H9 (cell line): ENCODE data around the gene ANGPTL4. TPM values are rescaled to one million over a fixed set of nuclear protein-coding genes. Genes with fewer than 3 reads are reported as not detected.

ENCODE experiments used
- DNase-seq: peaks from one replicate; pipeline ENCODE4 v3.0.0-alpha.2; 2017
- H2AFZ ChIP-seq: one replicate; pipeline ENCODE4 v1.6.1; 2013; ENCODE audit warnings: mild to moderate bottlenecking, low read length, control low read depth, moderate library complexity
- H2AK5ac ChIP-seq: 2 replicates; pipeline ENCODE4 v1.6.1; 2013; ENCODE audit warnings: low read length, control low read depth, mixed read lengths; ENCODE audit not compliant: insufficient read length
- H2BK120ac ChIP-seq: one replicate; pipeline ENCODE4 v1.6.1; 2013; ENCODE audit warnings: low read depth, mild to moderate bottlenecking, low read length, control low read depth, inconsistent platforms; ENCODE audit not compliant: poor library complexity, severe bottlenecking
- H2BK12ac ChIP-seq: 2 replicates; pipeline ENCODE4 v1.6.1; 2013; ENCODE audit warnings: low read length, control low read depth, mixed read lengths, low read depth; ENCODE audit not compliant: insufficient read length
- H2BK15ac ChIP-seq: 2 replicates; pipeline ENCODE4 v1.6.1; 2013; ENCODE audit warnings: low read depth, low read length, control low read depth
- H2BK20ac ChIP-seq: one replicate; pipeline ENCODE4 v1.6.1; 2013; ENCODE audit warnings: low read depth, mild to moderate bottlenecking, low read length, control low read depth, inconsistent platforms; ENCODE audit not compliant: poor library complexity, severe bottlenecking
- H2BK5ac ChIP-seq: 2 replicates; pipeline ENCODE4 v1.6.1; 2013; ENCODE audit warnings: low read length, control low read depth, mixed read lengths; ENCODE audit not compliant: insufficient read length
- H3K14ac ChIP-seq: 2 replicates; pipeline ENCODE4 v1.6.1; 2013; ENCODE audit warnings: low read length, control low read depth; ENCODE audit not compliant: insufficient read depth
- H3K18ac ChIP-seq: 2 replicates; pipeline ENCODE4 v1.6.1; 2013; ENCODE audit warnings: low read depth, mild to moderate bottlenecking, mixed read lengths, low read length, control low read depth; ENCODE audit not compliant: insufficient read length
- H3K23ac ChIP-seq: 2 replicates; pipeline ENCODE4 v1.6.1; 2013; ENCODE audit warnings: low read length, control low read depth, mixed read lengths, low read depth; ENCODE audit not compliant: insufficient read length
- H3K23me2 ChIP-seq: 2 replicates; pipeline ENCODE4 v1.6.1; 2013; ENCODE audit warnings: low read depth, mild to moderate bottlenecking, mixed read lengths, low read length, control low read depth; ENCODE audit not compliant: insufficient read length, poor library complexity, severe bottlenecking
- H3K27ac ChIP-seq: 2 replicates; pipeline ENCODE4 v1.5.1; 2013; ENCODE audit warnings: low read length, control low read depth, mixed read lengths, low read depth; ENCODE audit not compliant: insufficient read length
- H3K27me3 ChIP-seq: 2 replicates; pipeline ENCODE4 v1.6.1; 2013; ENCODE audit warnings: low read length, control low read depth, inconsistent platforms; ENCODE audit not compliant: insufficient read depth
- H3K4ac ChIP-seq: 2 replicates; pipeline ENCODE4 v1.6.1; 2013; ENCODE audit warnings: low read depth, mild to moderate bottlenecking, control low read depth, inconsistent platforms, low read length, moderate library complexity
- H3K4me1 ChIP-seq: 2 replicates; pipeline ENCODE4 v1.6.1; 2013; ENCODE audit warnings: low read length, control low read depth, inconsistent platforms; ENCODE audit not compliant: insufficient read depth
- H3K4me2 ChIP-seq: 2 replicates; pipeline ENCODE4 v1.6.1; 2013; ENCODE audit warnings: low read length, control low read depth, mixed read lengths; ENCODE audit not compliant: insufficient read length, insufficient read depth
- H3K56ac ChIP-seq: 2 replicates; pipeline ENCODE4 v1.6.1; 2013; ENCODE audit warnings: low read depth, mild to moderate bottlenecking, mixed read lengths, low read length, control low read depth; ENCODE audit not compliant: insufficient read length
- H3K79me1 ChIP-seq: 2 replicates; pipeline ENCODE4 v1.6.1; 2013; ENCODE audit warnings: low read depth, mild to moderate bottlenecking, moderate library complexity, low read length, control low read depth, inconsistent platforms; ENCODE audit not compliant: insufficient read depth, poor library complexity, severe bottlenecking
- H3K79me2 ChIP-seq: 2 replicates; pipeline ENCODE4 v1.6.1; 2013; ENCODE audit warnings: low read length, control low read depth, inconsistent platforms; ENCODE audit not compliant: insufficient read depth
- H3K9ac ChIP-seq: 2 replicates; pipeline ENCODE4 v1.6.1; 2013; ENCODE audit warnings: low read length, control low read depth, mixed read lengths; ENCODE audit not compliant: insufficient read length; ENCODE audit errors: extremely low read depth
- H3K9me3 ChIP-seq: one replicate; pipeline ENCODE4 v1.6.1; 2013; ENCODE audit warnings: low read depth, low read length, inconsistent platforms; ENCODE audit not compliant: control insufficient read depth
- H3T11ph ChIP-seq: one replicate; pipeline ENCODE4 v1.6.1; 2013; ENCODE audit warnings: mild to moderate bottlenecking, low read length, control low read depth, inconsistent platforms
- H4K20me1 ChIP-seq: one replicate; pipeline ENCODE4 v1.6.1; 2013; ENCODE audit not compliant: control insufficient read depth, insufficient read length, insufficient read depth
- H4K5ac ChIP-seq: 2 replicates; pipeline ENCODE4 v1.6.1; 2013; ENCODE audit warnings: low read depth, mild to moderate bottlenecking, mixed read lengths, low read length, control low read depth; ENCODE audit not compliant: insufficient read length
- H4K8ac ChIP-seq: replicated peaks from 2 replicates; pipeline ENCODE4 v1.6.1; 2013; ENCODE audit warnings: low read length, control low read depth, mixed read lengths, low read depth; ENCODE audit not compliant: insufficient read length
- H4K91ac ChIP-seq: 2 replicates; pipeline ENCODE4 v1.6.1; 2013; ENCODE audit warnings: low read depth, mild to moderate bottlenecking, moderate library complexity, mixed read lengths, low read length, control low read depth; ENCODE audit not compliant: insufficient read length
- H3K27ac Mint-ChIP-seq, 3 experiments: 2 replicates in 2 of 3; 3 replicates in 1 of 3; pipeline ENCODE4 v1.8.0; 2020 to 2021; ENCODE audit warnings: mixed read lengths in 3 of 3, mild to moderate bottlenecking in 1 of 3, moderate library complexity in 1 of 3
- H3K27me3 Mint-ChIP-seq: 2 replicates; pipeline ENCODE4 v1.8.0; 2021; ENCODE audit warnings: low read depth, mild to moderate bottlenecking, moderate library complexity, mixed read lengths
- H3K36me3 Mint-ChIP-seq, 3 experiments: 2 replicates in 2 of 3; 3 replicates in 1 of 3; pipeline ENCODE4 v1.8.0; 2020 to 2021; ENCODE audit warnings: low read depth in 3 of 3, mixed read lengths in 3 of 3; ENCODE audit not compliant: insufficient read depth in 1 of 3
- H3K4me1 Mint-ChIP-seq, 2 experiments: 2 replicates each; pipeline ENCODE4 v1.8.0; 2020; ENCODE audit warnings: mixed read lengths in 2 of 2
- H3K4me3 Mint-ChIP-seq, 2 experiments: 2 replicates in 1 of 2; 3 replicates in 1 of 2; pipeline ENCODE4 v1.8.0; 2020 to 2021; ENCODE audit warnings: mild to moderate bottlenecking in 2 of 2, mixed read lengths in 2 of 2, moderate library complexity in 1 of 2
- H3K9me3 Mint-ChIP-seq, 2 experiments: 2 replicates in 1 of 2; 3 replicates in 1 of 2; pipeline ENCODE4 v1.8.0; 2020; ENCODE audit warnings: mild to moderate bottlenecking in 2 of 2, mixed read lengths in 2 of 2, moderate library complexity in 1 of 2
- WGBS: extraction: QIAGEN DNeasy Blood & Tissue Kit; methylation state at CpG from one replicate; pipeline ENCODE4 v1.1.7; 2013; ENCODE audit warnings: missing lambda C conversion rate, low lambda C conversion rate, mixed read lengths; ENCODE audit not compliant: insufficient read length; ENCODE audit errors: extremely low coverage; 5-methylcytosine and 5-hydroxymethylcytosine counted together
- total RNA-seq: library from RNA; stranded (reverse); gene quantifications from 2 replicates; pipeline ENCODE4 v1.2.1, GENCODE V29; 2021
- TF ChIP-seq, protein P1 (sequence below): fragments of 200-600 bp; sonication (generic); conservative IDR thresholded peaks from 3 replicates; pipeline ENCODE4 v1.8.0; 2021; ENCODE audit warnings: antibody characterized with exemption, mild to moderate bottlenecking

Gene ANGPTL4
- total RNA-seq, 1 experiment from 2014 or later, result 1.9 TPM

- no peak overlapping the region for H4K5ac ChIP-seq
- H2BK120ac ChIP-seq, result no peak overlapping the region
- H3K4me2 ChIP-seq, result no peak overlapping the region
- H4K8ac ChIP-seq, result no peak overlapping the region
- peaks cover 8% of the 10 kb centered on the region; the same call in 1 of the 2 replicates for H3K79me2 ChIP-seq
- H2AFZ ChIP-seq, result no peak overlapping the region
- Mint-ChIP-seq H3K4me3 (no peak overlapping the region; a peak in 1 of 5 replicates), H3K9me3 (no peaks in the 10 kb centered on the region; a peak in 1 of 5 replicates), H3K27ac (peak overlapping the region; percentile 34 to 97 (median 72); a peak in 5 of 7 replicates), H3K4me1 (peaks cover 9 to 12% of the 10 kb centered on the region in 2 experiments), H3K36me3 (peaks cover 6 to 16% (median 13%) of the 10 kb centered on the region in 3 experiments; a peak in 6 of 7 replicates), H3K27me3 (no peaks in the 10 kb centered on the region)
- no peak overlapping the region for H4K91ac ChIP-seq
- no peaks in the 10 kb centered on the region for H3K4me1 ChIP-seq
- peaks cover 6% of the 10 kb centered on the region for H3K79me1 ChIP-seq
- no peak overlapping the region for H2BK5ac ChIP-seq
- no peak overlapping the region for H2AK5ac ChIP-seq
- H3K14ac ChIP-seq, result no peak overlapping the region
- WGBS, result no CpG with 5 or more reads among the region's 22 CpGs
- H3K9ac ChIP-seq, result no peak overlapping the region
- no peak overlapping the region for H3K23ac ChIP-seq
- TF ChIP-seq, protein P1, sequence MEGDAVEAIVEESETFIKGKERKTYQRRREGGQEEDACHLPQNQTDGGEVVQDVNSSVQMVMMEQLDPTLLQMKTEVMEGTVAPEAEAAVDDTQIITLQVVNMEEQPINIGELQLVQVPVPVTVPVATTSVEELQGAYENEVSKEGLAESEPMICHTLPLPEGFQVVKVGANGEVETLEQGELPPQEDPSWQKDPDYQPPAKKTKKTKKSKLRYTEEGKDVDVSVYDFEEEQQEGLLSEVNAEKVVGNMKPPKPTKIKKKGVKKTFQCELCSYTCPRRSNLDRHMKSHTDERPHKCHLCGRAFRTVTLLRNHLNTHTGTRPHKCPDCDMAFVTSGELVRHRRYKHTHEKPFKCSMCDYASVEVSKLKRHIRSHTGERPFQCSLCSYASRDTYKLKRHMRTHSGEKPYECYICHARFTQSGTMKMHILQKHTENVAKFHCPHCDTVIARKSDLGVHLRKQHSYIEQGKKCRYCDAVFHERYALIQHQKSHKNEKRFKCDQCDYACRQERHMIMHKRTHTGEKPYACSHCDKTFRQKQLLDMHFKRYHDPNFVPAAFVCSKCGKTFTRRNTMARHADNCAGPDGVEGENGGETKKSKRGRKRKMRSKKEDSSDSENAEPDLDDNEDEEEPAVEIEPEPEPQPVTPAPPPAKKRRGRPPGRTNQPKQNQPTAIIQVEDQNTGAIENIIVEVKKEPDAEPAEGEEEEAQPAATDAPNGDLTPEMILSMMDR, result peak; percentile 81
- H4K20me1 ChIP-seq, result no peaks in the 10 kb centered on the region
- no peak overlapping the region for H3K27ac ChIP-seq
- H3K9me3 ChIP-seq, result no peaks in the 10 kb centered on the region
- H2BK12ac ChIP-seq, result no peak overlapping the region
- no peaks in the 10 kb centered on the region for H3K27me3 ChIP-seq
- no peak overlapping the region for H2BK15ac ChIP-seq
- DNase-seq, result peak; percentile 81
- H3K56ac ChIP-seq, result no peak overlapping the region
- H2BK20ac ChIP-seq, result no peak overlapping the region
- no peak overlapping the region for H3T11ph ChIP-seq
- H3K18ac ChIP-seq, result no peak overlapping the region
- no peaks in the 10 kb centered on the region for H3K23me2 ChIP-seq
- H3K4ac ChIP-seq, result no peak overlapping the region
Measured at GRCh38 chr19:8396563-8397203, 32.7 kb downstream of the ANGPTL4 start.
